Cardiac fibroblast (primary cell): ENCODE measurements around the gene UST.
A peak's percentile ranks its signal among the peaks of the same experiment; 100 is the strongest.

Experiments used
- DNase-seq, 2 donors: peaks; one replicate each; pipeline versions ENCODE4 v3.0.0 to v3.0.0-alpha.2; 2010; ENCODE audit warnings: low read depth in 2 of 2
- H3K4me3 ChIP-seq, 2 donors: replicated peaks in 1 of 2; 1 replicate in 1 of 2; 2 replicates in 1 of 2; pipeline ENCODE4 v1.5.1; 2011; ENCODE audit warnings: low read depth in 2 of 2, low read length in 2 of 2, mild to moderate bottlenecking in 2 of 2, moderate library complexity in 1 of 2
- TF ChIP-seq, protein P1 (sequence below): IDR thresholded peaks from one replicate; pipeline ENCODE4 v1.5.1; 2011; ENCODE audit warnings: low read depth, mild to moderate bottlenecking, low read length, inconsistent platforms

Gene UST

GRCh38 chr6:148713921-148714320 lies 32.9 kb upstream of the UST start:
- DNase-seq: no peak
- TF ChIP-seq, protein P1, sequence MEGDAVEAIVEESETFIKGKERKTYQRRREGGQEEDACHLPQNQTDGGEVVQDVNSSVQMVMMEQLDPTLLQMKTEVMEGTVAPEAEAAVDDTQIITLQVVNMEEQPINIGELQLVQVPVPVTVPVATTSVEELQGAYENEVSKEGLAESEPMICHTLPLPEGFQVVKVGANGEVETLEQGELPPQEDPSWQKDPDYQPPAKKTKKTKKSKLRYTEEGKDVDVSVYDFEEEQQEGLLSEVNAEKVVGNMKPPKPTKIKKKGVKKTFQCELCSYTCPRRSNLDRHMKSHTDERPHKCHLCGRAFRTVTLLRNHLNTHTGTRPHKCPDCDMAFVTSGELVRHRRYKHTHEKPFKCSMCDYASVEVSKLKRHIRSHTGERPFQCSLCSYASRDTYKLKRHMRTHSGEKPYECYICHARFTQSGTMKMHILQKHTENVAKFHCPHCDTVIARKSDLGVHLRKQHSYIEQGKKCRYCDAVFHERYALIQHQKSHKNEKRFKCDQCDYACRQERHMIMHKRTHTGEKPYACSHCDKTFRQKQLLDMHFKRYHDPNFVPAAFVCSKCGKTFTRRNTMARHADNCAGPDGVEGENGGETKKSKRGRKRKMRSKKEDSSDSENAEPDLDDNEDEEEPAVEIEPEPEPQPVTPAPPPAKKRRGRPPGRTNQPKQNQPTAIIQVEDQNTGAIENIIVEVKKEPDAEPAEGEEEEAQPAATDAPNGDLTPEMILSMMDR: no peak
- no peak overlapping the region for H3K4me3 ChIP-seq

DNA sequence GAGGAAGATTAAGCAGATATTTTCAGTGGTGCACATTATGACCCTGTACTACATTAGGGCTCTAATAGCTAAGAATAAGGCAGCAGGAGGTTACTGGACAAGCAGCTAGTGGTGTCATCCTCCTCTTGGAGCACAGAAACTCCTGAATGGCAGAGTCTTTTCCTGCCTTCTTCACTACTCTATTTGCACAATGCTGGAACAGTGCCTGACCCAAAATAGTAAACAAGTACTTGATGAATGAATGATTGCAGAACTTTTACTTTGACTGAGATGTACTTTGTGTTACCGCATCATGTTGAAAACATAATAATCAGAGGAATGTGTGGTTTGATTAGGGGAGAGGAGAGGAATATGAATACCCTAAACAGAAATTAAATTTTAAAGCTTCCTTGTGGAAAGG lies 30.0 kb upstream of the UST start:
- no peak overlapping the region for H3K4me3 ChIP-seq
- TF ChIP-seq, protein P1: no peak
- DNase-seq: peak; percentile 38 to 63

- peak; percentile 34 to 59 for DNase-seq
- H3K4me3 ChIP-seq: no peak overlapping the region
- TF ChIP-seq, protein P1: no peak
Observed at GRCh38 chr6:148720406-148720805, 26.4 kb upstream of the UST start.

GRCh38 chr6:148720897-148721296 lies 25.9 kb upstream of the UST start:
- TF ChIP-seq, protein P1: no peak
- H3K4me3 ChIP-seq: no peak overlapping the region
- peak in 1 of 2 donors; percentile 19 for DNase-seq

GRCh38 chr6:148723484-148723883 lies 23.3 kb upstream of the UST start:
- DNase-seq: peak; percentile 82 to 92
- H3K4me3 ChIP-seq: no peak overlapping the region
- TF ChIP-seq, protein P1: no peak

DNA sequence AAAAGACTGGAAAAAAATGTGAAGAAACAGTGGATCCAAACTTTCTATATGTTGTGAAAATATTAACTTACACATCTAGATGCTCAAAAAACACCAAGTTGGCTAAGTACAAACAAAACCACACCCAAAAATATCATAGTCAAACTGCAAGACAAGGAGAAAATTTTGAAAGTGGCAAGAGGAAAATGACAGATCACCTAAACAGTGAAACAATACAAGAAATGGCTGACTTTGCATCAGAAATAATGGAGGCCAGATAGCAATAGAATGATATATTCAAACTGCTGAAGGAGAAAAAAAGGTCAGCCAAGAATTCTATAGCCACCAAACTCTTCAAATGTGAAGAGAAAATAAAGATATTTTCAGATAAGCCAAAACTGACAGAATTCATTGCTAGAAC lies 22.4 kb upstream of the UST start:
- TF ChIP-seq, protein P1: no peak
- no peak for DNase-seq
- no peak overlapping the region for H3K4me3 ChIP-seq

GRCh38 chr6:148727104-148727503 lies 19.7 kb upstream of the UST start:
- TF ChIP-seq, protein P1: no peak
- no peak for DNase-seq

More at GRCh38 chr6:148727104-148727503, 19.7 kb upstream of the UST start:
- no peak overlapping the region for H3K4me3 ChIP-seq
